HepG2 (cell line): ENCODE data around the gene CAPN10. TPM values are rescaled to one million over a fixed set of nuclear protein-coding genes. Genes with fewer than 3 reads are reported as not detected.

Source experiments
- CEBPZ ChIP-seq: IDR thresholded peaks from 2 replicates; pipeline ENCODE4 v1.6.1; 2012; ENCODE audit warnings: low read length, improper control_type of control experiment
- KLF11 ChIP-seq: IDR thresholded peaks from 2 replicates; pipeline ENCODE4 v1.6.1; 2016; ENCODE audit warnings: missing compliant biosample characterization
- LCORL ChIP-seq, 2 experiments: fragments of 450-650 bp in 1 of 2; sonication (generic) in 1 of 2; formaldehyde crosslinking in 1 of 2; IDR thresholded peaks; 2 replicates each; pipeline versions ENCODE4 v1.5.0 to v1.6.1; 2017 to 2020; ENCODE audit warnings: antibody characterized with exemption in 1 of 2, missing genetic modification reagents in 1 of 2
- NBN ChIP-seq: fragments of 450-650 bp; conservative IDR thresholded peaks from 2 replicates; pipeline ENCODE4 v1.6.1; 2017
- NFYC ChIP-seq: IDR thresholded peaks from 2 replicates; pipeline ENCODE4 v1.6.1; 2016; ENCODE audit warnings: missing genetic modification reagents, missing compliant biosample characterization
- PBX2 ChIP-seq: IDR thresholded peaks from 2 replicates; pipeline ENCODE4 v1.6.1; 2016; ENCODE audit warnings: control low read depth
- REST ChIP-seq, 2 experiments: IDR thresholded peaks; 2 replicates each; pipeline ENCODE4 v1.6.1; 2011 to 2012; ENCODE audit warnings: low read length in 2 of 2, borderline replicate concordance in 1 of 2, low read depth in 1 of 2, mild to moderate bottlenecking in 1 of 2, moderate library complexity in 1 of 2
- SAP130 ChIP-seq: IDR thresholded peaks from 2 replicates; pipeline ENCODE4 v1.6.1; 2016; ENCODE audit warnings: low read depth
- SMAD1 ChIP-seq: sonication (generic); formaldehyde crosslinking; IDR thresholded peaks from 2 replicates; pipeline ENCODE4 v1.4.0; 2020; ENCODE audit warnings: missing genetic modification reagents, low read depth, mild to moderate bottlenecking, borderline replicate concordance
- SP5 ChIP-seq: IDR thresholded peaks from 2 replicates; pipeline ENCODE4 v1.6.1; 2016; ENCODE audit warnings: low read depth, borderline replicate concordance
- ZFP1 ChIP-seq: IDR thresholded peaks from 2 replicates; pipeline ENCODE4 v1.6.1; 2016
- ZNF230 ChIP-seq: sonication (generic); formaldehyde crosslinking; IDR thresholded peaks from 2 replicates; pipeline ENCODE4 v1.4.0; 2020; ENCODE audit warnings: mild to moderate bottlenecking, missing genetic modification reagents
- ZNF619 ChIP-seq: sonication (generic); formaldehyde crosslinking; IDR thresholded peaks from 2 replicates; pipeline ENCODE4 v1.4.0; 2020; ENCODE audit warnings: mild to moderate bottlenecking, missing genetic modification reagents
- ZNF788 ChIP-seq: sonication (generic); formaldehyde crosslinking; IDR thresholded peaks from 2 replicates; pipeline ENCODE4 v1.5.0; 2020; ENCODE audit warnings: mild to moderate bottlenecking, missing genetic modification reagents, borderline replicate concordance
- ZNF83 ChIP-seq: sonication (generic); formaldehyde crosslinking; IDR thresholded peaks from 2 replicates; pipeline ENCODE4 v1.4.0; 2020; ENCODE audit warnings: missing genetic modification reagents, mild to moderate bottlenecking, borderline replicate concordance
- ZXDC ChIP-seq: sonication (generic); formaldehyde crosslinking; IDR thresholded peaks from 2 replicates; pipeline ENCODE4 v1.5.0; 2020; ENCODE audit warnings: mild to moderate bottlenecking, missing genetic modification reagents
- polyA plus RNA-seq, 8 experiments: library from polyadenylated mRNA; depleted of rRNA in 3 of 8; stranded (reverse) in 7 of 8; unstranded in 1 of 8; fragments of >200 nt; fragmentation: Illumina TruSeq in 4 of 8; extraction: Trizol in 4 of 8; gene quantifications; 2 replicates each; pipeline versions ENCODE4 v1.2.1 to v1.2.3, GENCODE V29; 2011 to 2016; ENCODE audit warnings: low read depth in 4 of 8, missing spikeins in 1 of 8, mixed read lengths in 1 of 8; ENCODE audit not compliant: insufficient read depth in 1 of 8
- total RNA-seq, 5 experiments: library from RNA; depleted of rRNA; stranded (reverse); fragments of >200 nt; fragmentation: Illumina TruSeq; extraction: Trizol; gene quantifications; 2 replicates each; pipeline ENCODE4 v1.2.3, GENCODE V29; 2016; ENCODE audit warnings: low read depth in 1 of 5
- TF ChIP-seq, protein P1 (sequence below): sonication (generic); formaldehyde crosslinking; IDR thresholded peaks from 2 replicates; pipeline ENCODE4 v1.8.0; 2023; ENCODE audit warnings: mild to moderate bottlenecking, missing genetic modification reagents

CAPN10 gene
- total and polyA plus RNA-seq, 2 of the 13 experiments (the other 11 are each of a cell fraction or from before 2014, with no cell fraction given): 27.6 to 32.4 TPM

DNA sequence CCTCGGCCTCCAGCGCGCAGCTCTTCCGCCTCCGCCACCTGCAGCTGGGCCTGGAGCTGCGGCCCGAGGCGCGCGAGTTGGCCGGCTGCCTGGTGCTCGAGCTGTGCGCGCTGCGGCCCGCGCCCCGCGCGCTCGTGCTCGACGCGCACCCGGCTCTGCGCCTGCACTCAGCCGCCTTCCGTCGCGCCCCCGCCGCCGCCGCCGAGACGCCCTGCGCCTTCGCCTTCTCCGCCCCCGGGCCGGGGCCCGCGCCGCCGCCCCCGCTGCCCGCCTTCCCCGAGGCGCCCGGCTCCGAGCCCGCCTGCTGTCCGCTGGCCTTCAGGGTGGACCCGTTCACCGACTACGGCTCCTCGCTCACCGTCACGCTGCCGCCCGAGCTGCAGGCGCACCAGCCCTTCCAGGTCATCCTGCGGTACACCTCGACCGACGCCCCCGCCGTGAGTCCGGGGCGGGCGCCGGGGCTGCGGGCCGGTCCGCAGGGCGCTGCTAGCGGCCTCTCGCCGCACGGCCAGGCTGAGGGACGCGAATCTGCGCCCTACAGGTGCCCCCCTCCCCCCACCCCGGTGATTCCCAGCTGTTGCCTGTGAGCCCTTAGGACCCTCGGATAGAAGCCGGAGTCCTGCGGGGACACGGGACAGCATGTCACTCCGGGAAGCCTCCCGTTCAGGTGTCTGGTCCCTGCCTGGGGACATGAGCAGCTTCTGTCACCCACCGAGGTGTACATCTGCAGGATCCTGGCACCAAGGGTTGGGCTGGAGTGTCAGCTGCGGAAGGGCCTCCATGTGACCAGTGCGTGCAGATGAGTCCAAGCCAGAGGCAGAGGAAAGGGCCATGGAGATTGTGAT, 17.6 kb upstream of the CAPN10 start (continued):
- TF ChIP-seq ZNF83 (CRISPR knock-in tag) (no peak), SAP130 (CRISPR knock-in tag) (peak; percentile 72), ZNF788 (CRISPR knock-in tag) (no peak), LCORL (IDR thresholded peaks at IDR 0.05) (no peak), LCORL (CRISPR knock-in tag; IDR thresholded peaks at IDR 0.05) (no peak), PBX2 (CRISPR knock-in tag) (no peak), ZXDC (CRISPR knock-in tag) (peak; percentile 77; the same call in 1 of the 2 replicates), SMAD1 (no peak), ZNF619 (CRISPR knock-in tag) (peak; percentile 12; the same call in 1 of the 2 replicates), KLF11 (CRISPR knock-in tag) (no peak), CEBPZ (no peak), ZFP1 (no peak), NBN (no peak), NFYC (CRISPR knock-in tag) (no peak), REST (IDR thresholded peaks at IDR 0.05; ENCODE audit: borderline replicate concordance in 1 of 2, low read depth in 1 of 2, low read length in 2 of 2) (no peak), ZNF230 (CRISPR knock-in tag) (no peak; the same call in 1 of the 2 replicates), SP5 (CRISPR knock-in tag) (0 out of 2 replicates have a peak, but pooled peaks have one; percentile 9)
- TF ChIP-seq, protein P1, sequence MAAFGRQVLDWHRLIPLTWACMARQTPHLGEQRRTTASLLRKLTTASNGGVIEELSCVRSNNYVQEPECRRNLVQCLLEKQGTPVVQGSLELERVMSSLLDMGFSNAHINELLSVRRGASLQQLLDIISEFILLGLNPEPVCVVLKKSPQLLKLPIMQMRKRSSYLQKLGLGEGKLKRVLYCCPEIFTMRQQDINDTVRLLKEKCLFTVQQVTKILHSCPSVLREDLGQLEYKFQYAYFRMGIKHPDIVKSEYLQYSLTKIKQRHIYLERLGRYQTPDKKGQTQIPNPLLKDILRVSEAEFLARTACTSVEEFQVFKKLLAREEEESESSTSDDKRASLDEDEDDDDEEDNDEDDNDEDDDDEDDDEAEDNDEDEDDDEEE (CRISPR knock-in tag): 0 out of 2 replicates have a peak, but pooled peaks have one; percentile 67
